GM12892 (cell line): ENCODE data around the gene HEATR9.

ENCODE experiments used
- POLR2A ChIP-seq: IDR thresholded peaks from 2 replicates; pipeline ENCODE4 v1.6.1; 2011; ENCODE audit warnings: low read depth, low read length, control low read depth
- POLR2AphosphoS5 ChIP-seq: IDR thresholded peaks from 2 replicates; pipeline ENCODE4 v1.6.1; 2011; ENCODE audit warnings: low read depth, low read length, control low read depth

- TF ChIP-seq POLR2A = no peak
- TF ChIP-seq POLR2AphosphoS5 = no peak
These were observed 25.5 kb upstream of the HEATR9 start for GRCh38 chr17:35894206-35894605.
